ENCODE measurements around the gene FIBCD1. TPM values are rescaled to one million over a fixed set of nuclear protein-coding genes. Genes with fewer than 3 reads are reported as not detected.

FIBCD1 gene, protein sequence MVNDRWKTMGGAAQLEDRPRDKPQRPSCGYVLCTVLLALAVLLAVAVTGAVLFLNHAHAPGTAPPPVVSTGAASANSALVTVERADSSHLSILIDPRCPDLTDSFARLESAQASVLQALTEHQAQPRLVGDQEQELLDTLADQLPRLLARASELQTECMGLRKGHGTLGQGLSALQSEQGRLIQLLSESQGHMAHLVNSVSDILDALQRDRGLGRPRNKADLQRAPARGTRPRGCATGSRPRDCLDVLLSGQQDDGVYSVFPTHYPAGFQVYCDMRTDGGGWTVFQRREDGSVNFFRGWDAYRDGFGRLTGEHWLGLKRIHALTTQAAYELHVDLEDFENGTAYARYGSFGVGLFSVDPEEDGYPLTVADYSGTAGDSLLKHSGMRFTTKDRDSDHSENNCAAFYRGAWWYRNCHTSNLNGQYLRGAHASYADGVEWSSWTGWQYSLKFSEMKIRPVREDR
- total RNA-seq = 0.29 and 2.8 TPM in 2 replicates

GRCh38 chr9:130938652-130939404, at the start of gene FIBCD1:
FIBCD1 (minus strand) TSS chr9:130939247; CDS start chr9:130938607, 640 bp downstream.

GRCh38 chr9:130896233-130897014, 42.6 kb downstream of the FIBCD1 start, which contains the start of gene QRFP:
QRFP (minus strand) TSS chr9:130896812; CDS start chr9:130893838, 2,974 bp downstream.

Other genes starting within 250 kb of the FIBCD1 start
- 21.4 and 26.8 TPM in 2 replicates for gene EXOSC2, start 245.5 kb downstream of the FIBCD1 start, total RNA-seq
- 38.3 and 41.5 TPM in 2 replicates for gene ABL1, start 104.0 kb downstream of the FIBCD1 start, total RNA-seq
- not detected in 2 replicates for gene QRFP, start 42.4 kb downstream of the FIBCD1 start, total RNA-seq
- gene LAMC3, start 69.9 kb upstream of the FIBCD1 start, total RNA-seq = 0.35 TPM in 1 of 2 replicates, not detected in the other
- not detected in 2 replicates for gene AIF1L, start 157.3 kb upstream of the FIBCD1 start, total RNA-seq
- 16.7 and 28.2 TPM in 2 replicates for gene NUP214, start 186.3 kb upstream of the FIBCD1 start, total RNA-seq